ENCODE measurements around the gene COQ10A.

DNA sequence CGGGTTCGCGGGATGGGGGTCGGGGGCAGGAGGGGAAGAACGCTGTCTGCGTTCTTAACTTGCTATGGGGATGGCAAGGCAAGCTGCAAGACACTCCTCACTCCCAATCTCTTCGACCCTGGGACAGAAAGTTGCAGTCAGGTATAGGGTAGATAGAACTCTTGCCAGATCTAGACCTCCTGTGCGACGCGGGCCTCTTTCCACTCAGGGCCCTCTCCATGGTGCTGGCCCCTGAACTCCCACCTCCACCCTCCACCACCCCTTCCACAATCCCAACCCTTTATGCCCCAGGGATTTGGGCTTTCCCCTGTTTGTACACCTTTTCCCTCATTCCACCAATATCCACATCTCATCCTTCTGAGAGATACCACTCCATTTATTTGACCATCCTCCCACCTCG is 41.8 kb upstream of the COQ10A start:
- TF ChIP-seq POLR2A (IDR thresholded peaks at IDR 0.05) = no peak
- TF ChIP-seq, protein P1, sequence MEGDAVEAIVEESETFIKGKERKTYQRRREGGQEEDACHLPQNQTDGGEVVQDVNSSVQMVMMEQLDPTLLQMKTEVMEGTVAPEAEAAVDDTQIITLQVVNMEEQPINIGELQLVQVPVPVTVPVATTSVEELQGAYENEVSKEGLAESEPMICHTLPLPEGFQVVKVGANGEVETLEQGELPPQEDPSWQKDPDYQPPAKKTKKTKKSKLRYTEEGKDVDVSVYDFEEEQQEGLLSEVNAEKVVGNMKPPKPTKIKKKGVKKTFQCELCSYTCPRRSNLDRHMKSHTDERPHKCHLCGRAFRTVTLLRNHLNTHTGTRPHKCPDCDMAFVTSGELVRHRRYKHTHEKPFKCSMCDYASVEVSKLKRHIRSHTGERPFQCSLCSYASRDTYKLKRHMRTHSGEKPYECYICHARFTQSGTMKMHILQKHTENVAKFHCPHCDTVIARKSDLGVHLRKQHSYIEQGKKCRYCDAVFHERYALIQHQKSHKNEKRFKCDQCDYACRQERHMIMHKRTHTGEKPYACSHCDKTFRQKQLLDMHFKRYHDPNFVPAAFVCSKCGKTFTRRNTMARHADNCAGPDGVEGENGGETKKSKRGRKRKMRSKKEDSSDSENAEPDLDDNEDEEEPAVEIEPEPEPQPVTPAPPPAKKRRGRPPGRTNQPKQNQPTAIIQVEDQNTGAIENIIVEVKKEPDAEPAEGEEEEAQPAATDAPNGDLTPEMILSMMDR (IDR thresholded peaks at IDR 0.05) = no peak
- TF ChIP-seq POLR2AphosphoS5 (IDR thresholded peaks at IDR 0.05; ENCODE audit: insufficient read depth in 1 of 2, low read depth in 1 of 2) = no peak
